Amygdala (tissue), 56 donors: ENCODE data around the gene PGK2.

Experiments used
- DNase-seq, 56 donors: peaks; one replicate each; lab custom pipeline; 2025; lab: John Stamatoyannopoulos, UW

PGK2 gene

DNA sequence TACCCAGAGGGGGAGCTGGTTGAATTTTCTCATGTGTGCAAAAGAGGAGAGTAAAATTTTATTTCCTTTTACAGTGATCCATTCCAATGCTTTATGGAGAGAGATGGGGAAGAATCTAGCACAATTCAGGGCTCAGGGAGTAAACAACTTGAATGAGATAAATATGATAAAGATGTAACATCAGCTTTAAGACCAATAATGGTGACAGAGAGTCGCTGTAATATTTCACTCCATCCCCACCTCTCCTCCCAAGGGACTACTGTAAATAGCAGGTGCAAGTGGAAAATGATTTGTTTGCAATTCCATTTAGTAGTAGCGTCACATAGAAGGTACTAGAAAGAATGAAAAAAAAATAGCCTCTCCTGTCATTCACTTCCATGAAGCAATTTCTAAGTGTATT, 47.7 kb downstream of the PGK2 start:
- no peak for DNase-seq

DNA sequence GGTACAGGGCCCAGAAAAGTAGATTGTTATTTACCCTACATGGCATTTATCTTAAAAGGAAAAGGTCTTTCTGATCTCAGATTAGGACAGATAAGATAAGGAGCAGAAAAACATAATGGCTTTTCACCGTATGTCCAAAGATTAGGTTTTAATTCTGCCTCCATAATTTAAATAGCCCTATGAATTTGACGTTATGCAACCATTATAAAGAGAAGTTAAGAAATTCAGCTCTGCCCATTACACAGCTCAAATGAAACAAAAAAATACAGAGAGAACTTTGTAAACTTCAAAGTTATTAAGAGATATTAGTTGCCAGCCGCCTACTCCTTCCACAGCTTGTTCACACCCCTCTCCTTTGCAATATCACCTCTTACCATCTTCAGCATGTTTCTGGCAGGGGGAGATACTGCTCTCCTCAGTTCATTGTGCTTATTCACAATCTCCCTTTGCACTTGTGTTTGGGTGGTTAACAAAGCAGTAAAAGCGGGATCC, 51.0 kb downstream of the PGK2 start:
- DNase-seq: no peak
